Thoracic aorta (tissue), 2 donors: ENCODE results near the gene MAP6. TPM values are rescaled to one million over a fixed set of nuclear protein-coding genes. Genes with fewer than 3 reads are reported as not detected.

Experiments
- ATAC-seq: fragments of 150-250 bp; one replicate; pipeline ENCODE4 v1.8.0; 2017; ENCODE audit warnings: low read depth; ENCODE audit not compliant: insufficient number of reproducible peaks, low FRiP score
- DNase-seq: peaks from one replicate; pipeline ENCODE4 v3.0.0-alpha.2; 2020; ENCODE audit warnings: low spot score
- H3K27ac ChIP-seq, 2 donors: fragments of 200-600 bp; sonication (generic); 1 replicate in 1 of 2; 2 replicates in 1 of 2; pipeline ENCODE4 v1.5.1; 2016; ENCODE audit warnings: mild to moderate bottlenecking in 2 of 2, moderate library complexity in 2 of 2
- H3K27me3 ChIP-seq: fragments of 200-600 bp; sonication (generic); replicated peaks from 2 replicates; pipeline ENCODE4 v1.6.0; 2016; ENCODE audit warnings: mild to moderate bottlenecking; ENCODE audit not compliant: insufficient read depth
- H3K36me3 ChIP-seq: fragments of 200-600 bp; sonication (generic); one replicate; pipeline ENCODE4 v1.5.1; 2016
- H3K4me1 ChIP-seq, 2 donors: fragments of 200-600 bp; sonication (generic); 1 replicate in 1 of 2; 2 replicates in 1 of 2; pipeline versions ENCODE4 v1.5.1 to v1.6.0; 2016; ENCODE audit warnings: low read depth in 2 of 2, mild to moderate bottlenecking in 1 of 2; ENCODE audit not compliant: control insufficient read depth in 1 of 2
- H3K4me3 ChIP-seq: fragments of 200-600 bp; sonication (generic); 2 replicates; pipeline ENCODE4 v1.5.1; 2016; ENCODE audit warnings: mild to moderate bottlenecking
- H3K9me3 ChIP-seq: fragments of 200-600 bp; sonication (generic); 2 replicates; pipeline ENCODE4 v1.5.1; 2016
- CTCF ChIP-seq: fragments of 200-600 bp; sonication (generic); IDR thresholded peaks from one replicate; pipeline ENCODE4 v1.5.1; 2019; ENCODE audit warnings: antibody characterized with exemption
- total RNA-seq, 2 donors: library from RNA; depleted of rRNA; stranded (reverse); fragments of >200 nt; gene quantifications; one replicate each; pipeline versions ENCODE4 v1.1.0 to v1.2.3, GENCODE V29; 2016

Gene MAP6
- total RNA-seq, 2 donors from 2014 or later = 15.6 to 16.4 TPM

DNA sequence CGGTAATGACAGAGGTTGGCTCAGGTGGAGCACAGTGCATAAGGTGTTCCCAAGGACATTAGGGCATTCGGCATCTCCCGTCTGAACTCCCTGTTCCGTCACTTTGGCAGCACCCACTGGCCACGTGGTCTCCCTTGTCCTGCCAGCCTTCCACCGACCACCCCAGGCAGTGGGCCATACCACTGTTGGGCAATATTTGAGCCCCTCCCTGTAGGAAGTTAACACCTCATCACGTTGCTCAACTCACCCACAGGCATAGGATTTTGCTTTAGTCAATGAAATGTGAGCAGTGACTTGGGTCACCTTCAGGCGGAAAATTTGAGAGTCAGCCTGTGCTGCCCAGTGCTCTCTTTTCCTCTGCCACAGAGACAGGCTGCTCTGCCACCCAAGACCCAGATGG, 62.7 kb downstream of the MAP6 start:
- Histone ChIP-seq H3K36me3 (no peaks in the 10 kb centered on the region), H3K27ac (no peak overlapping the region), H3K27me3 (no peaks in the 10 kb centered on the region), H3K4me3 (no peak overlapping the region), H3K4me1 (peaks cover 4 to 20% of the 10 kb centered on the region in 2 donors), H3K9me3 (no peaks in the 10 kb centered on the region)
- no peak for DNase-seq
- ATAC-seq = no peak
- no peak for TF ChIP-seq CTCF

DNA sequence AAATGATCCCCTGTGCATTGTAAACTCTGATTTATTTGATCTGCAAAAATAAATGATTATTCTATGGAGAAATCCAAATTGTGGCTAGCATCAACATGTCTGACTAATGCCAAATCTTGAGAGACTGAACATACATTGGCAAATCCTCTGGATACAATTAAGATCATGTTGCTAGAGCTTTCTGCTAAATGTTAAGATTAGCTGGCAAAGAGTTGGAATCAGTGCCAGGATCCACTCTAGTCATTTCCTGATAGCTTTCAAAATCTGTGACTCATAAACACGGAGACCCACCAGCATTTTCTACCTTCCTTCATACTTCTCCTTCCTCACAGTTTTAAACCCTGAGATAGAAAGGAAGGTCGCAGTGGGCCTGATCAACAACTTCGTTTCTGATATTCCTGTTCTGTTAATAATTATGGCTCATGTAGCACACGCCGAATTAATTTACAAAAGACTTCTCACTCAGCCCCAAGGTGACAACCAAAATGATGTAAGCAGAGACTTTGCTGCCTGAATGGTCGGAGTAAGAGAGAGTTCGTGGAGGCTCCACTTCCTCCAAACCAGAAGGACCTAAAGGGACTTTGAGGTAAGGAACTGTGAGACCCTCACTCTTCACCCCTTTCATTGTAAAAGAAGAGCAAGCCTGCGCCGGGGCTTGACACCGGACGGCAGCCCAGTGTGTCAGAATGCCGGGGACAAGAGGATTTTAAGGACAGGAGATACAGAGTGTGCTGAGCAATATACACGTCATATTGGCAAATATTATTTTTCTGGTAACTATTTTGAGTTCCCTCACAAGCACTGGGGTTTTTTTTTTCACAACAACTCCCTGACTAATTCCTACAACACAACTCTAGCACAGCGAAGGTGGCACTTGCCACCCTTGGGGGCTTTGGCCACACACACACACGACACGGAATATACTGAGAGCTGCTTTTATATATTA, 64.8 kb downstream of the MAP6 start:
- H3K27ac ChIP-seq = peak overlapping the region; percentile 75 to 86

DNA sequence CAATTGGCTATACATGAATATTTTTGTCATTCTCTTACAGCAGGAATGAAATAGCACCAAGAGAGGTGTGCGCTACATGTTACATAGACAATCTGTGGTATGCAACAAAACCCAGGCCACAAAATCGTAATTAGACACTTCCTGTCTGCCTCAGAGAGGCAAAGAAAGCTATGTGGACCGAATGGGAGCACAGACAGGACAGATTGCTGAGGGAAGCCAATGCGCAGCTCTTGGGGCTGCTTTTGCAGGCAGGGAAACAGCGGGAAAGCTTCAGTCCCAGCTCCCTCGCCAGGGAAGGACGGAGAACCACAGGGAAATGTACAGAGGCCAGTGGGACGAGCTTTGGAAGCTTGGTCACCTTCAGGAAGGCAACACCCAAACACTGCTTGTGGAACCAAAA, 65.9 kb downstream of the MAP6 start:
- Histone ChIP-seq H3K36me3 (no peaks in the 10 kb centered on the region), H3K27me3 (no peaks in the 10 kb centered on the region), H3K4me3 (no peak overlapping the region), H3K9me3 (no peaks in the 10 kb centered on the region), H3K27ac (no peak overlapping the region), H3K4me1 (peaks cover 4 to 20% of the 10 kb centered on the region in 2 donors)
- DNase-seq (no peak), ATAC-seq (no peak)
- no peak for TF ChIP-seq CTCF

More for the DNA sequence above, 64.8 kb downstream of the MAP6 start:
- peaks cover 4 to 20% of the 10 kb centered on the region in 2 donors for H3K4me1 ChIP-seq
- H3K4me3 ChIP-seq = peak overlapping the region; percentile 37
- no peaks in the 10 kb centered on the region for H3K27me3 ChIP-seq
- ATAC-seq (peak; percentile 84), DNase-seq (no peak)
- H3K36me3 ChIP-seq = no peaks in the 10 kb centered on the region
- H3K9me3 ChIP-seq = no peaks in the 10 kb centered on the region
- TF ChIP-seq CTCF = no peak

DNA sequence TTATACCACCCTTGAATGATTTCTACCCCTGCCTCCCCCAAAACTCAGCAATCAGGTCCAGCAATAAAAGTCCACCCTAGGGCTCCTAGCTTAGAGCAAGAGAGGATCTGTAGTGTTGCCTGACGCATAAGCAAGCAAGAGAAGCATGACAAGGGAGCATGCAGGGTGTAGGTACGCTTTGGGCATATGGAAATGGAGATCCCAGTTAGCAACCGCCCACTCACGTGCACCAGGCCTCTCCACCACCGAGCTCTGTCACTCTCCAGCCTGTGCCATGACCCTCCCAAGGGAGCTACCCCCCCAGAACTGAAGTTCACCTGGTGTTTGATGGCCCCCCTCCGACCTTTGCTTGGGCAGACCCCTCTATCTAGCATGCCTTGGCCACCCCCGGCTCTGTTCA, 67.3 kb downstream of the MAP6 start:
- no peak for TF ChIP-seq CTCF
- ATAC-seq = no peak

DNA sequence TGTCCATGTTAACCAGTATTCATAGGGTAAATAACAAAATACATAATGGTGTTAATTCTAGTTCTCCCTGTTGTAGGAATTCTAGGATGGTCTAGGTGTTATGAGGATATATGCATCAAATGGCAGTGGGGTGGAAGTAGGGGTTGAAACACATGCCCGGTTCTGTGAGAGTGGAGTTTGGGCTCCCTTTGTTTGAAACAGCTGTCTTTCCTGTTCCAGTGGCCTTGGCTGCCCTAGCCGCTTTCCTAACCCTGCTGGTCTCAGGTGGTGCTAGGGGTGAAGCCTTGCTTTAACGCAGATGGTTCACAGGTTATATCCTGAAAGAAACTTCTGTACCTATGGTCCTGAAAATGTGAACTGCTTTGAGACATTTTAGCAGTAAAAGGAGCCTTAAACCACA, 68.5 kb downstream of the MAP6 start:
- peaks cover 4 to 20% of the 10 kb centered on the region in 2 donors for H3K4me1 ChIP-seq
- no peak overlapping the region for H3K27ac ChIP-seq
- no peak overlapping the region for H3K4me3 ChIP-seq
- no peak for TF ChIP-seq CTCF
- no peaks in the 10 kb centered on the region for H3K9me3 ChIP-seq
- ATAC-seq (no peak), DNase-seq (no peak)
- no peaks in the 10 kb centered on the region for H3K27me3 ChIP-seq
- H3K36me3 ChIP-seq = no peaks in the 10 kb centered on the region

More for the DNA sequence above, 67.3 kb downstream of the MAP6 start:
- Histone ChIP-seq H3K27ac (no peak overlapping the region), H3K36me3 (no peaks in the 10 kb centered on the region), H3K4me3 (no peak overlapping the region), H3K9me3 (no peaks in the 10 kb centered on the region), H3K27me3 (no peaks in the 10 kb centered on the region), H3K4me1 (peaks cover 4 to 20% of the 10 kb centered on the region in 2 donors)
- DNase-seq = no peak
